HepG2 (cell line): ENCODE data around the gene TMEM50B. TPM values are rescaled to one million over a fixed set of nuclear protein-coding genes. Genes with fewer than 3 reads are reported as not detected.

Source experiments
- ADNP ChIP-seq: sonication (generic); formaldehyde crosslinking; IDR thresholded peaks from 2 replicates; pipeline ENCODE4 v1.4.0; 2020; ENCODE audit warnings: missing genetic modification reagents
- CERS6 ChIP-seq: sonication (generic); formaldehyde crosslinking; IDR thresholded peaks from 2 replicates; pipeline ENCODE4 v1.5.0; 2020; ENCODE audit warnings: missing genetic modification reagents
- CREB1 ChIP-seq, 2 experiments: fragments of 450-650 bp in 1 of 2; IDR thresholded peaks; 2 replicates each; pipeline ENCODE4 v1.6.1; 2016 to 2017; ENCODE audit warnings: control low read depth in 1 of 2, mild to moderate bottlenecking in 1 of 2, missing compliant biosample characterization in 1 of 2, missing genetic modification characterization in 1 of 2
- CTCF ChIP-seq: sonication (generic); formaldehyde crosslinking; IDR thresholded peaks from 2 replicates; pipeline ENCODE4 v1.5.0; 2020; ENCODE audit warnings: mild to moderate bottlenecking, missing genetic modification reagents, moderate library complexity
- MLLT10 ChIP-seq: sonication (generic); formaldehyde crosslinking; IDR thresholded peaks from 2 replicates; pipeline ENCODE4 v1.4.0; 2020; ENCODE audit warnings: missing genetic modification reagents
- MXD1 ChIP-seq: sonication (generic); formaldehyde crosslinking; IDR thresholded peaks from 2 replicates; pipeline ENCODE4 v1.4.0; 2020; ENCODE audit warnings: mild to moderate bottlenecking, missing genetic modification reagents
- ONECUT2 ChIP-seq: sonication (generic); formaldehyde crosslinking; IDR thresholded peaks from 2 replicates; pipeline ENCODE4 v1.4.0; 2020; ENCODE audit warnings: missing genetic modification reagents
- PHB2 ChIP-seq: fragments of 450-650 bp; IDR thresholded peaks from 2 replicates; pipeline ENCODE4 v1.6.1; 2018; ENCODE audit not compliant: partially characterized antibody
- POGZ ChIP-seq: sonication (generic); formaldehyde crosslinking; IDR thresholded peaks from 2 replicates; pipeline ENCODE4 v1.4.0; 2020; ENCODE audit warnings: mild to moderate bottlenecking, missing genetic modification reagents
- SRY ChIP-seq: sonication (generic); formaldehyde crosslinking; IDR thresholded peaks from 2 replicates; pipeline ENCODE4 v1.8.0; 2022; ENCODE audit warnings: mild to moderate bottlenecking, missing genetic modification reagents
- SUZ12 ChIP-seq: fragments of 150-350 bp; IDR thresholded peaks from 2 replicates; pipeline ENCODE4 v1.6.1; 2014; ENCODE audit warnings: low read depth, low read length
- THAP9 ChIP-seq: sonication (generic); formaldehyde crosslinking; IDR thresholded peaks from 2 replicates; pipeline ENCODE4; 2020; ENCODE audit warnings: missing genetic modification reagents, mild to moderate bottlenecking, borderline replicate concordance
- TRAFD1 ChIP-seq: sonication (generic); formaldehyde crosslinking; IDR thresholded peaks from 2 replicates; pipeline ENCODE4 v1.5.1; 2020; ENCODE audit warnings: missing genetic modification reagents, mild to moderate bottlenecking, borderline replicate concordance
- ZBED4 ChIP-seq: sonication (generic); formaldehyde crosslinking; IDR thresholded peaks from 2 replicates; pipeline ENCODE4 v1.4.0; 2020; ENCODE audit warnings: missing genetic modification reagents, borderline replicate concordance
- ZNF180 ChIP-seq: sonication (generic); formaldehyde crosslinking; IDR thresholded peaks from 2 replicates; pipeline ENCODE4 v1.4.0; 2020; ENCODE audit warnings: low read depth, missing genetic modification reagents, borderline replicate concordance
- ZSCAN12 ChIP-seq: sonication (generic); formaldehyde crosslinking; IDR thresholded peaks from 2 replicates; pipeline ENCODE4 v1.9.0; 2021; ENCODE audit warnings: mild to moderate bottlenecking, missing genetic modification reagents
- ZSCAN21 ChIP-seq: sonication (generic); formaldehyde crosslinking; IDR thresholded peaks from 2 replicates; pipeline ENCODE4 v1.8.0; 2022; ENCODE audit warnings: mild to moderate bottlenecking, missing genetic modification reagents, moderate library complexity, borderline replicate concordance
- polyA plus RNA-seq, 8 experiments: library from polyadenylated mRNA; depleted of rRNA in 3 of 8; stranded (reverse) in 7 of 8; unstranded in 1 of 8; fragments of >200 nt; fragmentation: Illumina TruSeq in 4 of 8; extraction: Trizol in 4 of 8; gene quantifications; 2 replicates each; pipeline versions ENCODE4 v1.2.1 to v1.2.3, GENCODE V29; 2011 to 2016; ENCODE audit warnings: low read depth in 4 of 8, missing spikeins in 1 of 8, mixed read lengths in 1 of 8; ENCODE audit not compliant: insufficient read depth in 1 of 8
- total RNA-seq, 5 experiments: library from RNA; depleted of rRNA; stranded (reverse); fragments of >200 nt; fragmentation: Illumina TruSeq; extraction: Trizol; gene quantifications; 2 replicates each; pipeline ENCODE4 v1.2.3, GENCODE V29; 2016; ENCODE audit warnings: low read depth in 1 of 5

Gene TMEM50B
- total and polyA plus RNA-seq, 2 of the 13 experiments (the other 11 are each of a cell fraction or from before 2014, with no cell fraction given) = 29.9 to 46.3 TPM

GRCh38 chr21:33412832-33413519, 66.8 kb downstream of the TMEM50B start (continued):
- peak; percentile 23; the same call in 1 of the 2 replicates for TF ChIP-seq ZBED4 (CRISPR knock-in tag)
- TF ChIP-seq THAP9 (CRISPR knock-in tag) = no peak
- no peak for TF ChIP-seq TRAFD1 (CRISPR knock-in tag)
- no peak for TF ChIP-seq ONECUT2
- TF ChIP-seq CERS6 (CRISPR knock-in tag) = no peak
- TF ChIP-seq MLLT10 (CRISPR knock-in tag) = no peak
- TF ChIP-seq PHB2 = no peak
- no peak for TF ChIP-seq MXD1
- no peak for TF ChIP-seq SRY
- no peak for TF ChIP-seq CTCF
- TF ChIP-seq ADNP (CRISPR knock-in tag) = no peak
- TF ChIP-seq ZSCAN21 (CRISPR knock-in tag) = peak; percentile 53; the same call in 1 of the 2 replicates
- no peak; the same call in none of the 2 replicates for TF ChIP-seq POGZ (CRISPR knock-in tag)
- TF ChIP-seq ZSCAN12 (CRISPR knock-in tag) = no peak
- TF ChIP-seq SUZ12 = no peak
- no peak for TF ChIP-seq ZNF180 (CRISPR knock-in tag)
- no peak for TF ChIP-seq CREB1 (IDR thresholded peaks at IDR 0.05)
- peak; percentile 69 for TF ChIP-seq CREB1 (CRISPR knock-in tag; IDR thresholded peaks at IDR 0.05)
